HG02981 (cell line): Measurements from ENCODE around the gene TAF10.

Source experiments
- ATAC-seq: cut with Tn5 transposase; IDR thresholded peaks from one replicate; pipeline ENCODE4 v1.9.1; 2021; ENCODE audit warnings: mild to moderate bottlenecking, moderate library complexity; ENCODE audit not compliant: unreplicated experiment

The TAF10 gene

DNA sequence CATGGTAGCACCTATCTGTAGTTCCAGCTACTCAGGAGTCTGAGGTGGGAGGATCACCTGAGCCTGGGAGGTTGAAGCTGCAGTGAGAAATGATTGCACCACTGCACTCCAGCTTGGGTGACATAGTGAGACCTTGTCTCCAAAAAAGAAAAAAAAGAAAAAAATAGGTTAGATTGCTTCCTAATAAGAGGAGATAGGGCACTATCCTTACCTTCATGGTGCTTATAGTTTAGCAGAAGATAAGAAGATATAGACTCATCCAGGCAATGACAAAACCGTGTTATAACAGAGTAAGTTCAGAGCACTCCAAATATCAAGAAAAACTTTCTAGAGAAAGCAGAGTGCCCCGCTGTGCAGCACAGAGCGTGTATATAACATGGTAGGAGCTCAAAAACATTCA, 50.7 kb downstream of the TAF10 start:
- no peak for ATAC-seq
